H1 (cell line): ENCODE results near the gene OLFM2. TPM values are rescaled to one million over a fixed set of nuclear protein-coding genes. Genes with fewer than 3 reads are reported as not detected.

ENCODE experiments used
- ASH2L ChIP-seq: fragments of 200-600, 300-600 bp; sonication (generic); IDR thresholded peaks from one replicate; pipeline ENCODE4 v1.7.1; 2017; ENCODE audit warnings: low read length
- BACH1 ChIP-seq: IDR thresholded peaks from 2 replicates; pipeline ENCODE4 v1.6.1; 2012; ENCODE audit warnings: low read length, improper control_type of control experiment
- CBX5 ChIP-seq: fragments of 300-800, 300-1000 bp; sonication (generic); IDR thresholded peaks from 2 replicates; pipeline ENCODE4 v1.7.1; 2016; ENCODE audit warnings: antibody characterized with exemption, low read length, low read depth
- CHD1 ChIP-seq: IDR thresholded peaks from 2 replicates; pipeline ENCODE4 v1.6.1; 2012; ENCODE audit warnings: low read depth, low read length, improper control_type of control experiment
- CREB1 ChIP-seq: IDR thresholded peaks from 2 replicates; pipeline ENCODE4 v1.6.1; 2012; ENCODE audit warnings: inconsistent platforms
- EGR1 ChIP-seq: IDR thresholded peaks from 2 replicates; pipeline ENCODE4 v1.6.1; 2011; ENCODE audit warnings: low read depth, low read length, borderline replicate concordance
- EZH2 ChIP-seq: fragments of 200-600 bp; sonication (generic); IDR thresholded peaks from 2 replicates; pipeline ENCODE4 v1.7.1; 2012; ENCODE audit warnings: low read depth, mild to moderate bottlenecking, moderate library complexity, low read length, inconsistent platforms; ENCODE audit not compliant: severe bottlenecking
- GABPA ChIP-seq: IDR thresholded peaks from 2 replicates; pipeline ENCODE4 v1.6.1; 2011; ENCODE audit warnings: mild to moderate bottlenecking, low read length, moderate library complexity, borderline replicate concordance; ENCODE audit not compliant: insufficient read depth
- GTF2F1 ChIP-seq: IDR thresholded peaks from 2 replicates; pipeline ENCODE4 v1.6.1; 2012; ENCODE audit warnings: low read depth, low read length, improper control_type of control experiment, borderline replicate concordance
- HDAC6 ChIP-seq: IDR thresholded peaks from one replicate; pipeline ENCODE4 v1.7.1; 2012; ENCODE audit warnings: low read depth, mild to moderate bottlenecking, inconsistent platforms, low read length, moderate library complexity
- KDM4A ChIP-seq: IDR thresholded peaks from one replicate; pipeline ENCODE4 v1.7.1; 2012; ENCODE audit warnings: low read depth, mild to moderate bottlenecking, moderate library complexity, low read length, inconsistent platforms; ENCODE audit not compliant: severe bottlenecking
- MAFK ChIP-seq: IDR thresholded peaks from 2 replicates; pipeline ENCODE4 v1.6.1; 2012; ENCODE audit warnings: low read depth, mild to moderate bottlenecking, improper control_type of control experiment, low read length
- PHF8 ChIP-seq: fragments of 200-600 bp; sonication (generic); conservative IDR thresholded peaks from 2 replicates; pipeline ENCODE4 v1.7.1; 2012; ENCODE audit warnings: low read depth, mild to moderate bottlenecking, inconsistent platforms, low read length, moderate library complexity
- RBBP5 ChIP-seq: IDR thresholded peaks from 2 replicates; pipeline ENCODE4 v1.7.1; 2012; ENCODE audit warnings: low read depth, mild to moderate bottlenecking, inconsistent platforms, low read length, moderate library complexity, borderline replicate concordance
- SIN3A ChIP-seq, 2 experiments: IDR thresholded peaks in 1 of 2; conservative IDR thresholded peaks in 1 of 2; 2 replicates each; pipeline ENCODE4 v1.6.1; 2011 to 2012; ENCODE audit warnings: low read length in 2 of 2, improper control_type of control experiment in 1 of 2, low read depth in 1 of 2, mild to moderate bottlenecking in 1 of 2
- SIRT6 ChIP-seq: IDR thresholded peaks from one replicate; pipeline ENCODE4 v1.7.1; 2012; ENCODE audit warnings: low read length, inconsistent platforms
- SIX5 ChIP-seq: IDR thresholded peaks from 2 replicates; pipeline ENCODE4 v1.6.1; 2011; ENCODE audit warnings: mild to moderate bottlenecking, low read depth, low read length
- SRF ChIP-seq: IDR thresholded peaks from 2 replicates; pipeline ENCODE4 v1.6.1; 2011; ENCODE audit warnings: mild to moderate bottlenecking, low read depth, low read length, moderate library complexity
- SUZ12 ChIP-seq: fragments of 200-600 bp; sonication (generic); IDR thresholded peaks from 2 replicates; pipeline ENCODE4 v1.6.1; 2012; ENCODE audit warnings: mild to moderate bottlenecking, inconsistent platforms, low read length, moderate library complexity, mixed read lengths
- TBP ChIP-seq: IDR thresholded peaks from 2 replicates; pipeline ENCODE4 v1.6.1; 2011; ENCODE audit warnings: low read depth, low read length, improper control_type of control experiment
- YY1 ChIP-seq: IDR thresholded peaks from 2 replicates; pipeline ENCODE4 v1.6.1; 2011; ENCODE audit warnings: low read depth, mild to moderate bottlenecking, low read length
- polyA plus RNA-seq, 7 experiments: library from polyadenylated mRNA; depleted of rRNA in 3 of 7; stranded (reverse) in 5 of 7; unstranded in 2 of 7; fragments of >200 nt in 5 of 7; fragments of 200-250 nt in 2 of 7; gene quantifications; 1 replicate in 5 of 7; 2 replicates in 1 of 7; 4 replicates in 1 of 7; pipeline versions ENCODE4 v1.2.1 to v1.2.3, GENCODE V29; 2011 to 2013; ENCODE audit warnings: missing spikeins in 2 of 7, mixed read lengths in 2 of 7
- total RNA-seq: library from RNA; stranded (reverse); fragmentation: NEBNext Ultra II Directional; extraction: Animal tissue kit (Norgen Biotek cat#: 25700); gene quantifications from 2 replicates; pipeline ENCODE4 v1.2.1, GENCODE V29; 2021
- TF ChIP-seq, protein P1 (sequence below): IDR thresholded peaks from 2 replicates; pipeline ENCODE4 v1.6.1; 2012; ENCODE audit warnings: inconsistent platforms
- TF ChIP-seq, protein P2 (sequence below): IDR thresholded peaks from 2 replicates; pipeline ENCODE4 v1.6.1; 2011; ENCODE audit warnings: low read length, improper control_type of control experiment

The OLFM2 gene
- total and polyA plus RNA-seq, 2 of the 8 experiments (the other 6 are each of a cell fraction or from before 2014, with no cell fraction given), result 68.2 to 151 TPM

GRCh38 chr19:9818734-9819595, 117.3 kb downstream of the OLFM2 start, which contains the start of gene FBXL12 (continued):
- TF ChIP-seq SIRT6 (no peak), PHF8 (peak; percentile 99), RBBP5 (peak; percentile 38; the same call in 1 of the 2 replicates), GTF2F1 (no peak), ASH2L (peak; percentile 57), SIX5 (no peak), MAFK (no peak), SUZ12 (no peak), GABPA (peak; percentile 91), BACH1 (no peak), EGR1 (no peak), KDM4A (no peak), SIN3A (conservative IDR thresholded peaks at IDR 0.05 in 1 of 2, IDR thresholded peaks at IDR 0.05 in 1 of 2; ENCODE audit: low read depth in 1 of 2, low read length in 2 of 2) (peak; percentile 54 to 88; a peak in 2 of 4 replicates), TBP (peak; percentile 67; the same call in 1 of the 2 replicates), CHD1 (no peak), EZH2 (no peak), HDAC6 (no peak), CREB1 (peak; percentile 76), CBX5 (no peak), SRF (no peak), YY1 (peak; percentile 92)
- TF ChIP-seq, protein P1, sequence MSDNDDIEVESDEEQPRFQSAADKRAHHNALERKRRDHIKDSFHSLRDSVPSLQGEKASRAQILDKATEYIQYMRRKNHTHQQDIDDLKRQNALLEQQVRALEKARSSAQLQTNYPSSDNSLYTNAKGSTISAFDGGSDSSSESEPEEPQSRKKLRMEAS, result peak; percentile 42
- TF ChIP-seq, protein P2, sequence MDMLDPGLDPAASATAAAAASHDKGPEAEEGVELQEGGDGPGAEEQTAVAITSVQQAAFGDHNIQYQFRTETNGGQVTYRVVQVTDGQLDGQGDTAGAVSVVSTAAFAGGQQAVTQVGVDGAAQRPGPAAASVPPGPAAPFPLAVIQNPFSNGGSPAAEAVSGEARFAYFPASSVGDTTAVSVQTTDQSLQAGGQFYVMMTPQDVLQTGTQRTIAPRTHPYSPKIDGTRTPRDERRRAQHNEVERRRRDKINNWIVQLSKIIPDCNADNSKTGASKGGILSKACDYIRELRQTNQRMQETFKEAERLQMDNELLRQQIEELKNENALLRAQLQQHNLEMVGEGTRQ, result no peak
